ENCODE measurements around the gene RCAN2. TPM values are rescaled to one million over a fixed set of nuclear protein-coding genes. Genes with fewer than 3 reads are reported as not detected.

RCAN2 gene
- total and polyA plus RNA-seq, 2 experiments from 2014 or later, result 44.9 to 55.6 TPM

DNA sequence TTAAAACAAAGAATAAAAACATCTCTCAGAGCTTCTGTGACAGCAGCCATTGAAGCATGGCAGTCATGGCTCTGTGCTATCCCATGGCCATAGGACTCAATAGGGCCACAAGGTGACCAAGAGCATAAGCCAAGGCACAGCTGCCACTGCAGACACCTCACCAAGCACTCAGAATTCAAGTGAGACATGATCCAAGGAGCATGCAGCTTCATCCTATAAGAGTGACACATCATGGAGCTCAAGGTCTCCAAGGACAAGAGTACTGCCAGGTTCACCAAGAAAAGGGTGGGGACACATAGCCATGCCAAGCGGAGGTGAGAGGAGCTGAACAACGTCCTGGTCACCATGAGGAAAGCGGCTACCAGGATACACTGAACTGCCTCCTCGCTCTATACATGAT, 53.0 kb downstream of the RCAN2 start:
- Histone ChIP-seq H3K9me3 (ENCODE audit: low read depth) (no peaks in the 10 kb centered on the region), H3K27me3 (no peaks in the 10 kb centered on the region), H3K4me1 (ENCODE audit: low read depth) (peaks cover 74% of the 10 kb centered on the region), H3K4me3 (no peak overlapping the region), H3K36me3 (no peaks in the 10 kb centered on the region), H3K27ac (peak overlapping the region; percentile 80)
- TF ChIP-seq, protein P1, sequence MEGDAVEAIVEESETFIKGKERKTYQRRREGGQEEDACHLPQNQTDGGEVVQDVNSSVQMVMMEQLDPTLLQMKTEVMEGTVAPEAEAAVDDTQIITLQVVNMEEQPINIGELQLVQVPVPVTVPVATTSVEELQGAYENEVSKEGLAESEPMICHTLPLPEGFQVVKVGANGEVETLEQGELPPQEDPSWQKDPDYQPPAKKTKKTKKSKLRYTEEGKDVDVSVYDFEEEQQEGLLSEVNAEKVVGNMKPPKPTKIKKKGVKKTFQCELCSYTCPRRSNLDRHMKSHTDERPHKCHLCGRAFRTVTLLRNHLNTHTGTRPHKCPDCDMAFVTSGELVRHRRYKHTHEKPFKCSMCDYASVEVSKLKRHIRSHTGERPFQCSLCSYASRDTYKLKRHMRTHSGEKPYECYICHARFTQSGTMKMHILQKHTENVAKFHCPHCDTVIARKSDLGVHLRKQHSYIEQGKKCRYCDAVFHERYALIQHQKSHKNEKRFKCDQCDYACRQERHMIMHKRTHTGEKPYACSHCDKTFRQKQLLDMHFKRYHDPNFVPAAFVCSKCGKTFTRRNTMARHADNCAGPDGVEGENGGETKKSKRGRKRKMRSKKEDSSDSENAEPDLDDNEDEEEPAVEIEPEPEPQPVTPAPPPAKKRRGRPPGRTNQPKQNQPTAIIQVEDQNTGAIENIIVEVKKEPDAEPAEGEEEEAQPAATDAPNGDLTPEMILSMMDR (IDR thresholded peaks at IDR 0.05; ENCODE audit: low read depth, low read length), result no peak
- DNase-seq (ENCODE audit: low read depth in 1 of 2, low spot score in 1 of 2), result no peak

DNA sequence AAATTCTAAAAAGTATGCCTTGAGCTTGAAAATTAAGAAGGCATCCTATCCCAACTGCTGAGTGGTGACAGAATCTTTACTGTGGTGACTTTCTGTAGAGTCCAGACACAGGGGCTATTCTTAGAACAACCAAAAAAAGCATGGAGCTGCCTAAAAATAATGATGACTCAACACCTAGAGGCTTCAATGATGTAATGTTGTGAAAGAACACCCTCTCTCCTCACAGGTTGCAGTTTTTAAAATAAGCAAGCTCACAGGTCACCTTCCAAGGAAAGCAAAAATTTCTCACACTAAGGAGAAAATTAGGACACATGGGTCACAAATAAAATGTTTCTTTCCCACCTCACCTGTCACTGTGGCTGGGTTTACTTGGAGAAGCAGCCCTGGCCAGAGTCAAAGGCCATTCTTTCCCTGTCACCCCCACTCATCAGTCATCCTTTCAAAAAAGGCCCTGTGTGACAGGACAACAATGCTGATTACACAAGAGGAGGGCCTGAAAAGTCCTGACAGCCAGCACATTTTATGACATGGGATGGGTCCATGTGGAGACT, 53.5 kb downstream of the RCAN2 start:
- Histone ChIP-seq H3K4me1 (ENCODE audit: low read depth) (peaks cover 69% of the 10 kb centered on the region), H3K9me3 (ENCODE audit: low read depth) (no peaks in the 10 kb centered on the region), H3K36me3 (no peaks in the 10 kb centered on the region), H3K4me3 (no peak overlapping the region), H3K27ac (peak overlapping the region; percentile 80), H3K27me3 (no peaks in the 10 kb centered on the region)
- TF ChIP-seq, protein P1 (IDR thresholded peaks at IDR 0.05; ENCODE audit: low read depth, low read length), result no peak
- peak in 1 of 2 donors; percentile 63 for DNase-seq (ENCODE audit: low read depth in 1 of 2, low spot score in 1 of 2)

DNA sequence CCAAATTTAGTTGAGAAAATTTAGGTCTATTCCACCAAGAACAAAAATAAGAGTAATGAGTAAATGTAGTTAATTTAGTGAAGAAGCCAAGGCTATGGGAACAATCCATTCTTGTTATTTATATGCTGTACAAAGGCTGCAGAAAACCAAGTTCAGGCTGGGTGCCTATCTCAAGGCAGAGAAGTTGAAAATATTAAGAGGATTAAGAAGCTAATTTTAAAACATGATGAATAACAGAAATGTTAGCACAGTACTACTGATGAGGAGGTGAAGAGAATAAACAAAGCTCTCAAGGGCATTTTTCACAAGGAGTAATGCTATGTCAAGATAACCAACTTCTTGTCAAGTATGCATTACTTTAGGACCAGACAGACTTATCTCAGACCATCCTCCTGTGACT, 68.6 kb downstream of the RCAN2 start:
- Histone ChIP-seq H3K27ac (no peak overlapping the region), H3K4me3 (no peak overlapping the region), H3K4me1 (ENCODE audit: low read depth) (peaks cover 31% of the 10 kb centered on the region), H3K9me3 (ENCODE audit: low read depth) (no peaks in the 10 kb centered on the region), H3K36me3 (no peaks in the 10 kb centered on the region), H3K27me3 (no peaks in the 10 kb centered on the region)
- no peak for DNase-seq (ENCODE audit: low read depth in 1 of 2, low spot score in 1 of 2)
- TF ChIP-seq, protein P1 (IDR thresholded peaks at IDR 0.05; ENCODE audit: low read depth, low read length), result no peak

DNA sequence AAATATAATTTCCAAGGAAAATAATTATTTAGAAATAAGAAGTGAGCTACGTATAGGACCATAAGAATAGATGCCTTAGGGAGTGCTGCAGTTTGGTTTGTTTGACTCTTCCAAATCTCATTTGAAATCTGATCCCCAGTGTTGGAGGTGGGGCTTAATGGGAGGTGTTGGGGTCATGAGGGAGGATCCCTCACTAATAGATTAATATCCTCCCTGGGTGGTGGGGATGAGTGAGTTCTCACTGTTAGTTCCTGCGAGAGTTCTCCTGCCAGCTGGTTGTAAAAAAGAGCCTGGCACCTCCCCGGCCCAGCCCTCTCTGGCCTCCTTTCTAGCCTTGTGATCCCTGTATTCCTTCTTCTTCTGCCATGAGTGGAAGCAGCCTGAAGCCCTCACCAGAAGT, 69.3 kb downstream of the RCAN2 start:
- Histone ChIP-seq H3K27ac (no peak overlapping the region), H3K27me3 (no peaks in the 10 kb centered on the region), H3K9me3 (ENCODE audit: low read depth) (no peaks in the 10 kb centered on the region), H3K4me3 (no peak overlapping the region), H3K4me1 (ENCODE audit: low read depth) (peaks cover 31% of the 10 kb centered on the region), H3K36me3 (no peaks in the 10 kb centered on the region)
- TF ChIP-seq, protein P1 (IDR thresholded peaks at IDR 0.05; ENCODE audit: low read depth, low read length), result no peak
- DNase-seq (ENCODE audit: low read depth in 1 of 2, low spot score in 1 of 2), result no peak

DNA sequence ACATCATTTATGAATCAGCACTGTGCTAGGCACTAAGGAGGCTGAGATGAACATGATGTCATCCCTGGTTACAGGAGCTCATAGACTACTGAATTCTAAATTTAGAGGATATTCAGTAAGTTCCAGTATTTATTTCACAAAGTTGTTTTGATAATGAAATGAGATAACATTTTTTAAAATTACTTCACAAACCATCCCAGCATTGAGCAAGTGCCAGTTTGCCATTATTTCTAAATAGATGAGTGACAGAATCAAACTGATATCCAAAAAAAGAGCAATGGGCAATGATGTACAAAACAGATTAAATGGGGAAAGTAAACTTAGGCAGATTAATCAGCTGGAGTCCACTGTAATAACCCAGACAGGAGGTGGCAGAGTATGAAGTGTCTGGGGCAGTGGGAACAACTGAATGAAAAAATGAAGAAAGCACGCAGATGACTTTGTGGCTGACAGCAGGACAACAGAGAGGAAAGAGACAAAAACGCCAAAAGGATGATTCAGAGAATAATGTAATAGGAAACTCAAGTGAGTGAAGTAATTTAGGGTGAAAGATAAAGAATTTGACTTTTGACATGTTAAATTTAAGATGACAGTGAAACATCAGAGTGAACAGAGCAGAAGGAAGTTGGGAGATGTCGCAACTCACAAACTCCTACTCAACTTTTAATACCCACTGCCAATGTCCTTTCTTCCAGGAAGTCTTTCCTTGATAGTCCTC, 70.2 kb downstream of the RCAN2 start:
- TF ChIP-seq, protein P1 (IDR thresholded peaks at IDR 0.05; ENCODE audit: low read depth, low read length), result no peak
- no peaks in the 10 kb centered on the region for H3K9me3 ChIP-seq (ENCODE audit: low read depth)
- peaks cover 30% of the 10 kb centered on the region for H3K4me1 ChIP-seq (ENCODE audit: low read depth)
- no peaks in the 10 kb centered on the region for H3K36me3 ChIP-seq
- no peak overlapping the region for H3K4me3 ChIP-seq
- no peak overlapping the region for H3K27ac ChIP-seq
- no peaks in the 10 kb centered on the region for H3K27me3 ChIP-seq
- peak in 1 of 2 donors; percentile 12 for DNase-seq (ENCODE audit: low read depth in 1 of 2, low spot score in 1 of 2)
